NCI-H2227 treated with DMSO at 0.1 percent for 48 hours (cell line): ENCODE data around the gene RPRM.
"Not testable (repeated sequence)": the region's sequence is repeated elsewhere in the genome, so short reads cannot be mapped to it uniquely, and the experiment has no call there.

Experiments used
- DNase-seq: peaks from one replicate; lab custom pipeline; 2025; lab: John Stamatoyannopoulos, UW

Gene RPRM

DNA sequence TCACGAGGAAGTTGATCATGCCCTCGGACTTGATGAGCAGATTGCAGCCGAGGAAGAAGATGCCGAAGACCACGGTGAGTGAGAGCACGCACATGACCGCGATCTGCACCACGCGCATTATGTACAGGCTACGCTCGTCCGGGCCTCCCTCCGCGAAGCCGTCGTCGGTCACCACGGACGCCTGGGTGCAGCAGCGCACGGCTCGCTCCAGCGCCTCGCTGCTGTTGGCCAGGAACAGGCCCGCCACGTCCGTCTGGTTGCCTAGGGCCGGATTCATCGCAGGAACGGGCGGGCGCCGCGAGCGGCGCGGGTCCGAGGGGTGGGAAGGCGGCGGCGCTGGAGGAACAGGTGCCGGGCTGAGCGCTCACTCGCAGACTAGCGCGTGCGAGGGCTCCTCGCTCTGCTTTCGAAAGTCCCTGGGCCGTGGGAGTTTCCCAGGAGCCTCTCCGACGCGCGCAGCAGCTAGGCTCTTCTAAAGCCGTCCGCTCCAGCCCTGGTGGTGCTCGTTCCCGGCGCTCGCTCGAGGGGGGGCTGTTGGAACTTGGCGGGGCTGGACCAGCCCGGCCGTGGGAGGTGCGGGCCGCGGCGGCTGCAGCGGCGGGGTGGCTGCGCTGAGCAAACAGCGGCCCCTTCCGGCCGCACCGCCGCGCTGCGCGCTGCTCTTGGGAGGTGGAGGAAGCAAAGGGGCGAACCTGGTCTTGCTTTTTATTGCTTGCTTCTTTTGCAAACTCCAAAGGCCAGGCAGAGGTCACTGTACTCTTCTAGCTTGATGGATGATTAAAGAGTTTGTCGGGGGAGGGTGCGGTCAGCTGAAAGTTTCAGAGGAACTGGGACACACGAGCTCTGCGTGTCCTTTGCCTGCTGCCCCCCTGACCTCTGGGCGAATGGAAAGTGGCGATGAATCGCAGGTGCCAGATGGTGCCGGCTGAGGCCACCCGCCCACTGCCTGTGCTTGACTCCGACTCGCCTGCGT, at the start of gene RPRM:
Gene RPRM, minus strand, starts transcription at position 474 of the 973 bp plus-strand sequence. Its CDS starts 197 bp downstream, at position 277.
- DNase-seq, result peak; percentile 87

DNA sequence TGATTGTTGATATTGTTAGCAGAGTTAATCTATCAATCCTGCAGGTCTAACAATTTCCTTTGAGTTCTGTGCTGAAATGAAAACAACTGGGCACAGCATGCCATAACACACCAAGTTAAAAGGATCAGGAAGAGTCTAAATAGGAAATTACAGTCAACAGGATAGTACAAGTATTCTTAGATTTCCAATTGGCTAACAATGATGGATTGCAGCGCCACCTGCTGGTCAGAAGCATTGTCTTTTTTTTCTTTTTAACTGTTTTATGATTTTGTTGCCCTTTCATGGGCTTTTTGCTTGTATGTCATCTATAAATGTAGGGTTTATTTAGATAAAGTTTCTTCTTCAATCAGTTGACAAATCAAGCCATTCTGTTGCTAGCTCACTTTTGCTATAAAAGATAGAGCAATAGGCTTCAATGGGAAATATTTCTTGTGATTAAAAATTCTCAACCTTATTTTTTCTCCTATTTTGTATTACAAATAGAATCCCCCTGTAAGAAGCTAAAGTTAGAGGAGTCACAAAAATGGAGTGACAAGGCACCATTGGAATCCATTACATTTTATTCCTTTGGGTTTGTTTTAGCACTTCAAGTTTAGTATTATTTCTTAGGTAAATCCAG, 40.8 kb upstream of the RPRM start:
- peak; percentile 84 for DNase-seq

DNA sequence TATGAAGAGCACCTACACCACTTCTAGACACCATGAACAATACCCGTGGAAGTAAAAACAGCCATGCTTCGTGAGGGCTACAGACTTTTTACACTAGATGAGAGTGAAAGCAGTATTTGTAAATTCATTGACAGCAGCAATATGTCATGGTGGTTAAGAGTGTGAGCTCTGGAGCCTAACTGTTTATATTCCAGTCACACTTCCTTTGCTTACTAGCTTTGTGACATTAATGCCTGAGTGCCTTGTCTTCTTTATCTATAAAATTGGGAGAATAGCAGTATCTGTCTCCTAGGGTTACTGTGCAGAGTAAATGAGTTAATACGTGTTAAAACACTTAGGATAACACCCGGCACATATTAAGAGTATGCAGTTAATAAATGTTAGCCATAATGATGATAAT, 33.8 kb upstream of the RPRM start:
- no peak for DNase-seq

DNA sequence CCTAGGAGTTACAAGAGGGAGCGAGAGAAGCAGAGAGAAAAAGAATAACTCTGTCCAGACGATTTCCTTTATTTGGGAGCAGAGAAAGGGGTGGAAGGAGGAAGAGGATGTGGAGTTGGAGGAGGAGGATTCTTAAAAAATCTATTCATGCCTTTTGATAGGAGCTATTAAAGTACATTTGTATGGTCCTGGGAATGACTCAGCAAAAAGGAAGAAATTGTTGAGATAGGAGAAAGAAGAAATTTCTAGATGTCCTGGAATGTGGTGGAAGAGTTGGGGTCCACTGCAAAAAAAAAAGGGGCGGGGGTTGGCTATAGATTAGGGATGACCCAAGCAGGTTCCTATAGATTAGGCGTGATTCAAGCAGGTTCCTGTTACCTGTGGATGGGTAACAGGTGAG, 32.4 kb upstream of the RPRM start:
- no peak for DNase-seq

DNA sequence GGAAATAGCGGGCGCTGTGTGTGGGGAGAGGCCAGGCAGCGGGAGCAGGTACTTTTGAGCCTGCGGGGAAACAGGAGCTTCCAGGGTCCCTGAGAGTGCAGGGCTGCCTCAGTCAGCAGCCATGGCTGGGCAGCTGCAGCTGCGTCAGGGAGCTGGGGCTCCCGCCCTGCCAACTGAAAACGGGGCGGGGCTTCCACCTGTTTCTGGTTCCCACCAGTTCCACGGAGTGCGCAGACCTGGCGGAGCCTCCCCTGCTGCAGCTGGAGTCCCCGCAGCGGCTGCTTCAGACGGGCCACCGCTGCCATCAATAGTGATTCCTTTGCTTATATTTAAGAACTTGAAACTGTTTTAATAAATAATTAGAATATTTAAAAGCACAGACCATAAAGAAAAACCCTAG, 30.6 kb upstream of the RPRM start:
- DNase-seq, result peak; percentile 31

DNA sequence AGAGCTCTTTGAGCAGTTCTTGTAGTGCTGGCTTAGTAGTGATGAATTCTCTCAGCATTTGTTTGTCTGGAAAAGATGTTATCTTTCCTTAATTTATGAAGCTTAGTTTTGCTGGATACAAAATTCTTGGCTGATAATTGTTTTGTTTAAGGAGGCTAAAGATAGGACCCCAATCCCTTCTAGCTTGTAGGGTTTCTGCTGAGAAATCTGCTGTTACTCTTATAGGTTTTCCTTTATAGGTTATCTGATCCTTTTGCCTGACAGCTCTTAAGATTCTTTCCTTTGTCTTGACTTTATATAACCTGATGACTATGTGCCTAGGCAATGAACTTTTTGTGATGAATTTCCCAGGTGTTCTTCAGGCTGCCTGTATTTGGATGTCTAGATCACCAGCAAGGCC, 27.9 kb upstream of the RPRM start:
- DNase-seq, result not testable (repeated sequence)

DNA sequence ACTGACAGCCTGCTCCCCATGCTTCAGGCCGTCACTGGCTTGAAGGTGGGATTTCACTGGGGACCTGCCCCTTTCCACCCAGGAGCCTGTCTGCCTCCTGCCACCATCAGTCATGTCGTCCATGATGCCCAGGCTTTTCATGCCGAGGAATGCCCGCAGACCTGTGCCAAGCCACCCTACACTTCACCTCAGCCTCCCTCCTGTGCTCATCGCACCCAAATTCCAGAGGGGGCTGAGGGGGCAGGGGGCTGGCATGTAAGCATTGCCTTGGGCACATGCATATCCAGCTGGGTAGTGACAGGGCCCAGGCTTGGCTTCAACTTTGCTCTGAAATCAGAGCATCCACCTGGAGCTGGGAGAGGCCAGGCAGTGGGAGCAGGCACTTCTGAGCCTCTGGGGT, 20.9 kb upstream of the RPRM start:
- no peak for DNase-seq

DNA sequence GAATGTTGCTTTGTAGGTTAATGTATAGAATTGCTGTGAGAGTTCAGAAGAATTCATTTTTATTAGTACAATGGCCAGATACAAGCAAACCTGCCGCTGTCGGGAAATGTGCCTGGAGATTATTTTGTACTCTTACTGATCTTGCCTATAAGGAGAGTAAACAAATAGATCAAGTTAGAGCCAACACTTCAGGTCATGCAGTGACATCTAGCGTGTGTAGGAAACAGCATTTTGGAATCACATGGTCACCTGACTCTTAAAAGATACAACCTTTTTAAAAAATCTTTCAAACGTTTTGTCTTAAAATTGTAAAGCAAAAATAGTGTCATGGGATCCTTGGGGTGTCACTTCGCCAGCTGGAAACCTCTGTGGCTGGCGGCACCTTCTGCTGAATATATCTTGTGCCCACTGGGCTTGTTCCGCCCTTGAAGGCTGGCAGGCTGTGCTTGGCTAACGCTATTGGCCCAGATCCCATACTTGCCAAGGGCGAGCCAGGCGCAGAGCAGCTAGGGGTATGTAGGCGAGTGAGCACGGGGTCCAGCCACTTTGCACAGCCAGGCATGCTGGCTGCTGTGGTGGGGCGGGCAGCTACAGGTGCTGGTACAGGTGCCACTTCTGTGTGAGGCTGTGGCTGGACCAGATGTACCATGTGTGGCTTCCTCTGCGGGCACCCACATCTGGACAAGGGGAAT, 19.5 kb upstream of the RPRM start:
- no peak for DNase-seq

DNA sequence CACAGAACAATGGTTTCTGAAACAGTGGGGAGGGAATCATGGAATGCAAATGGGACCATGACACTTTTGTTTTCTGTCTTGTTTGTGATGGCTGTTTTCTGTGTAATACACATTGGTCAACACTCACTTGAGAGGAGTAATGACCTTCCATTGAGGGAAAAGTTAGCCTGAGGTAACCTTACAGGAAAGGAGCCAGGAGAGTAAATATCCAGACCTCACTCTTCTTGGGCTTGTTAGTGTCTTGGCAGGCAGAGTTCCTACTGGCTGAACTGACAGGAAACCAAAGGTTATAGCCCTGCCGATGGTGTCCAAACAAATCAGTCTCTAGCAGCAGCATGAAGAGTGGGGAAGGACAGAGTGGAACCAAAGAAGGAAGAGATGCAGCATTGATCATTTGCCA, 17.2 kb upstream of the RPRM start:
- no peak for DNase-seq

DNA sequence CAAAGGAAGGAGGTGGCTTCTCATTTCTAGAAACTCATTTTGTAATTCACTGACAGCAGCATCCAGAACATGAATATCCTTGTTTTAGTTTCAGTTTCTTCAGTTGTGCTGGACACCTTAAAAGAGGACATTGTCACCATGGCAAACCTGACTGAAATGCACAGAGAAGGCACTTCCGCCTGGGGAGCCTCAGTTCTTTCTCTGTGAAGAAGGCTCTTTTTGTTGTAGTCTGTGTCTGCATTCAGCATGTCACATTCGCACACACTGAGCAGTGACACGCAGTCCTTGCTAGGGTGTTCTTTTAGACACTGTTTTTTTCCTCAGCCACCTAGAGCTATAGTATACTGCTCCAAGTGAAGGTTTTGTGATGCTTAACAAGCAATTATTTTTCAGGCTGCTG, 9.5 kb upstream of the RPRM start:
- DNase-seq, result peak; percentile 8

DNA sequence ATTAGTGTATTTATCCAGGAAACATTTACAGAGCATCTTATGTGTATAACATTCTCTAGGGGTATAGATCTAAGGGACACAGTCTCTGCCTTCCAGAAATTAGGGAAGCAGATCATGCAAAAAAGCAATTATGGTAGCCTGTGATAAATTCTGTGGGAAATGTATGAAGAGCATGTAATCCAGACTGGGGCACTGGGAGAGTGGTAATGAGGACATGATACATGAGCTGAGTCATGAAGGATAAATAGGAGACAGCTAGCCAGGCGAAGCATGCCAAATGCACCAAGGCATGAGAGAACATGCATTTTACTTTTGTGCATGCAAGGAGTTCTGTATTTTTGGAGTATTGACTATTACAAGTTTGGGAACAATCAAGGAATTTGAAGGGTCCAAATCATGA, 8.9 kb upstream of the RPRM start:
- DNase-seq, result no peak

DNA sequence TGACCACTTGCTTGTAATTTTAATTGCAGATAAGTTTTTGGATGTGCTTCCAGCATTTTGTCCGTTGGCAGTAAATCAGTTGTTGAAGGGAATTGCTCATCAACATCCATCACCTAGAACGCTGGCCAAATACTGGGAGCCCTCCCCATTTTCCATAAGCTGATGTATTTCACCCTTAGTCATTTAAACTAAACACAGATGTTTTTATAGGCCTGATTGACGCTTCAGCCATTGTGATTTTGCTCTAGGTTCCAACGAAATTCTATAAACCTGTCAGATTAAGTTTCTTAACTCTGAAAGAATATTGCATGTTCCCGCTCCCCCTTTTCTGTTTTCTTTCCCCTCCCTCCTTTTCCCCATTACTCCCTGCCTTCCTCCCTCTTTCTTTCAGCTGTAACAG, 1.0 kb upstream of the RPRM start:
- DNase-seq, result no peak

DNA sequence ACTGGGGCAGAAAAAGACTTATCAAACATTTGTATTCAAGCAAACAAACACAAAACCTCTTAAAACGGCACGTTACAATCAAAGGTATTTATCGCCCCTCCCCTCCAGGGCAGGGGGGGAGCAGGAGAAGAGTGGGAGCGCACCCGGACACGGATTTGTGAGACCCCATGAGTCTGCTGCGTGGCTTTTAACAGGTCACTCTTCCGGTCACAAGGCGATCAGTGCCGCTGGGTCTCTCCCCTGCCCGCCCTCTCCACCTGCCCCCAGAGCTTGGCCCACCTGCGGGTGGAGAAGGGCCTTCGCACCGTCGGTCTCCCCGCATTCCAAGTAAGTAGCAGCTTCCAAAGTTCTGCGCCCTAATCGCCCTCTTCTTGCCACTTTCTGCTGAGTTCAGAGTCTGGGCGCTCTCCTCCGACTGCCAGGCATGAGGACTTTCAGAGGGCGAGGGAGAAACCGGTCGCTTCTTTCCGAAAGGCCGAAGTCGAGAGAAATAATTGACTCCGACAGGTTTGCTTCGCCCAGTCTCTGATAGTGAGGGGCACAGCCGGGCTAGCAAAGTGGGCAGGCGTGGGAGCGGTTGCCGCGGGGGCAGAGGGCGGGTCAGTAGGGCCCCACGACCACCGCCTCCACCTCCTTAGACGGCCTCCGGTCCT, 800 bp downstream of the RPRM start:
- DNase-seq, result peak; percentile 44

DNA sequence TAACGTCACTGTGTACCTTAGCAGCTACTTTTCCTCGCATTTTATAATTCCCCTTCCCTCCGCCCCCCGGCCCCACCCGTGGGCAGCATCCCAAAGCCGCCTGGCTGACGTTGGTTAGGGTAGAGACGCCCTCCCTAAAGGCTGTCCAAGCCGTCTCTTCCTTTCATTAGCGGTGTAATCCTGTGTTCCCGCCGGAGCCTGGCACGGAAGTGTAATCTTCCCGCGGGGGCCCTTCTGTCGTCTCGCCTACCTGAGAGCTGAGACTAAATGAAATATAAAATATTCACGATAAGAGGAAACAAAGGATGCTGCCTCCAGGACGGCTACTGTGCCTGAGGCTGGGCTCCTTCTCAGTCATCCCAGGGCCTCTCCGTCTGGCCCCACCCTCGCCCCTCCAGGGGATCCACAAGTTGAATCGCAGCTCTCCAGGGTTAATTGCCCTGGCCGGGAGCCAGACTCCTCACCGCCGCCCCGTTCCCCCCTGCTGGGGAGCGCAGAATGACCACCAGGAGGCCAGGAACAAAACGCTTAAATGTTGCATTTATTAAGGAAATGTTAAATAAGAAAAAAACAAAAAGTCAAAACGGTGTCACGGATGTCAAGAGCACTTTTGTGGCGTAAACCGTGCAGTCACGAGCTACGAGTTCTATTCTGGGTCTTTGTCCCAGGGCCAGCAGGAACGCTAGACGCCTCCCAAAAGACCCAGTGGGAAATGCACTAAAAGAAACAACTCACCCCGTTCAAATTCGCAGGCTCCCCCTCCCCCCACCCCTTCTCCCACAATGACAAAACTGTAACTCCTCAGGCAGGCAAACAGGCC, 1.5 kb downstream of the RPRM start:
- peak; percentile 57 for DNase-seq

DNA sequence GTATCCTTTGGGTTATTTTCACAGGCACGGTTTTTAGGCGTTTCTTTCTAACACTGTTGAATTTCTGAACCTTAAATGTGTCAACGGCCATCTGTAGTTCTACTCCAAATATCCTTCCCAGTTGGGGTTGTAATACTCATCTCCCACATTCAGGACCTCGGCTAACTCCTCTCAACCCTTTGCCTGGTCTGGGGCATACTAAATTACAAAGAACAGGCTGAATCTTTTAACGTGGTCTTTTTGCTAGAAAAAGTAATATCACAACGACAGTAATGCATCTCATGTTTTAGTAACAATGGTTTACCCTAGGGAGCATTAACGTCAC, 2.1 kb downstream of the RPRM start:
- DNase-seq, result peak; percentile 57

DNA sequence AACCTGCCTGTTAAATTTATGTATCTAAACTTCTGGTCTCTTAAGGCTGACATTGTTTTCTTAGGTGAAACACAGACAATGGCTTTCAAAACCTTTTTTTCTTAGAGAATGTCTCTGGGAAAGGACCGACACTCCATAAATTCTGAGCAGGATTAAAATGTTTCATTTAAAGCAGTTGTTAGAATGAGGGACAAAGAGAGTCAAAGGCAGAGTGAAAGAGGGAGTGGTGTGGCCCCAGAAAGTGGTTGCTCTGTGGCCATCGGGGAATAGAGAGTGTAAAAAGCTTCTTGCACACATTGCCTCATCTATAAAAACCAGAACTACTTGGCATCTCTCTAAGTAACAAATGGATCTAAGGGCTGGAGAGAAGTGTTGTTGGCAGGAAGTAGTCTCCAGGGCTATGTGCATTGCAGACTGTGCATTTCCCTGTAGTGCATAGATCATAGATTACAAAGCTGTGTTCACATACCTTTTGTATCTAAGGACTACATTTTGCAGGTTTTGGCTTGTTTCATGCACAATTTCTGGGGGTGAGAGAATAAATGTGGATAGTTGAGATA, 3.6 kb downstream of the RPRM start:
- DNase-seq, result no peak

DNA sequence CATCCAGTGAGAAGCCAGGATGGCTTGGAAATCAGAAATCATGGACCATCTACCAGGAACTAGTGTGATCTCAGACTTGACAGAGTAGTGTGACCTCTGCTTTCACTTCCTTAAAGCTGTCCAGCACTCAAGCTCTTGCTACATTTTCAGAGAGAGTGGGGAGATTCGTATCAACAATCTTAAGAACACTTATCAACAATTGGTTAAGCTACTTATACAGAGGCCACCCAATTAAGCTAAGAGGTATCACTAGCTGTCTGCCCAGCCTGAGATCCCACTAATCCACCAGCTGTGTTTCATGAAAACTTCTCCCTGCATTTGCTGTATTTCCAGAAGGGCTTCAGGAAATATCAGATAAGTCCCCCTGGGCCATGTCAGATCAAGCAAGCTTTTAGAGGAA, 4.2 kb downstream of the RPRM start:
- DNase-seq, result no peak

DNA sequence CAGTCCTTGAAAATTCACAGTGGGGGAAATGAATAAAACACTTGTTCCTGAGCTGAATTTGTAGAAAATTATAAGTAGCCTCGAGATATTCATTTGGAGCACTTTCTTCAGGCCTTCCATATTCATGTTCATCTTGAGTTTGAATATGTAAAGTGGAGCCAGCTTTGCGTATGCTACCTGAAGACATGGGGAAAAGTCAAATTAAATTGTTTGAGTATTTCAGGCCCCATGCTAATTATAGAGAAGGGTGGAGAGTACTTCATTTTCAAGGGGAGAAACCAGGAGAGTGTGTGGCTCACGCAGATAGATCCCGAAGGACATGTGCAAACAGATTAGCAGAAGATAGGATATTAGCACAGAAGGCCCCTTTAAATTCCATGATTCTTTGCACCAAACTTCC, 7.7 kb downstream of the RPRM start:
- DNase-seq, result no peak

DNA sequence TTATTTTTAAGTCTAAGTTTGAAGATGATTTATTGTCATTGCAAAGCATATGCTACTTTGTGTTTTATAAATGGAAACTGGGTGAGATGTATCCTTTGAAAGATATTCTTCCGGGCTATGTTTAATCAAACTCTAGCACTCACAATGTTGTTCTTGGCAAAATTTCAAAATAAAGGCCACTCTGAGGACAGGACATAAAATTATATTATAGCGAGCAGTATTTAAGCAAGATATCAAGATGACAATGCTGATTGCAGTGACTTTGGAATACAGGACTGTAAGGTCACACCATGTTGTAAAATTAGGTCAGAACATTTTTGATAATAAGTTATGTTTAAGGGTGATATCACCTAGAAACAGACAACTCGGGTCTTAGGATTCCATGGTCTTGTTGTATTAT, 14.2 kb downstream of the RPRM start:
- DNase-seq, result no peak

DNA sequence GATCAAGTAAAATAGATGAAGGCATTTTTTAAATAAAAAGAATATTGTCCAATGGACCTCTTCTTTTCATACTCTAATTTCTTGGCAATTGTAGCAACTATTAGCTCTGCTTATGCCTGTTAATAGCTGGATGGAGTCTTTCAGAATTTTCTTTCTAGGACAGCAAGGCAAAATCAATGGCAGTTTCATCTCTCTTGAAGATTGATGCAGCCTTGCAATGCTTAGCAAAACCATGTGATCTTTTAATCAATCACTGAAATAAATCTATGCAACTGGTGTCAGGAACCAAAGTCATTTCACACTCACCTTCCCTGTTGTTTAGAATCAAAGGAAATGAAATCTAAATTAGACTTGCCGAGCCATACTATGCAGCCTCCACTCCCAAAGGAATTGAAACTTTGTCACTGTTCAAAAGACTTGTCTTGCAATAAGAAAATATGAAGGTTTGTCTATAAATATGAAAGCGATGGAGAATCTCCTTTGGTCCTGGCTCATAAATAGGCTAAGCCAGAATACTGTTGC, 16.2 kb downstream of the RPRM start:
- no peak for DNase-seq

DNA sequence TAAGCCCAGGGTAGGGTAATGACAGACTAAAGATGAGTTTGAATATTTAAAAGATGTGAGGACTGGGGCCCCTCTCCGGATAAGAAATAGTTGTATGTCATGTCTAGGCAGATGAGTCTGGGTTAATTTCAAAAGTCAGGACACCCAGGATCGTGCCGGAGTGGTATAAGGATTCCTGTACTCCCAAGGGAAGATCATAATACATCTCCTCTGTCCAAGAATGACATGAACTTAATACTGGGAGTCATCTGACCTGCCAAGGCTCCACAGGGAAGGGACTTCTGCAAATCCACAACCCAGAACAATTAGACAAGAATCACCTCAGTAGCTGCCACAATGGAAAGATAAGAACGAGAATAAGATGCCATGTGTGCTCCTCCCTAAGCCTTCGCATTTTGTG, 17.1 kb downstream of the RPRM start:
- no peak for DNase-seq
